Endodermal cell (in vitro differentiated cells): ENCODE results near the gene GOLGA2. TPM values are rescaled to one million over a fixed set of nuclear protein-coding genes. Genes with fewer than 3 reads are reported as not detected.

ENCODE experiments used
- DNase-seq: peaks from one replicate; pipeline ENCODE4 v3.0.0-alpha.2; 2017
- H3K27ac ChIP-seq: 2 replicates; pipeline ENCODE4 v1.5.1; 2013; ENCODE audit warnings: mild to moderate bottlenecking, low read depth, low read length, moderate library complexity
- H3K27me3 ChIP-seq: 2 replicates; pipeline ENCODE4 v1.6.1; 2013; ENCODE audit warnings: mild to moderate bottlenecking, low read length, moderate library complexity; ENCODE audit not compliant: insufficient read depth, control insufficient read depth, poor library complexity, severe bottlenecking
- H3K36me3 ChIP-seq: 2 replicates; pipeline ENCODE4 v1.7.0; 2013; ENCODE audit warnings: mild to moderate bottlenecking, low read length, moderate library complexity; ENCODE audit not compliant: control insufficient read depth, insufficient read depth
- H3K4me1 ChIP-seq: one replicate; pipeline ENCODE4 v1.7.0; 2013; ENCODE audit warnings: low read length; ENCODE audit not compliant: control insufficient read depth, insufficient read depth
- H3K4me3 ChIP-seq: 2 replicates; pipeline ENCODE4 v1.5.1; 2013; ENCODE audit warnings: mild to moderate bottlenecking, low read length, moderate library complexity
- H3K9ac ChIP-seq: 2 replicates; pipeline ENCODE4 v1.6.1; 2013; ENCODE audit warnings: mild to moderate bottlenecking, low read length, moderate library complexity; ENCODE audit not compliant: poor library complexity, severe bottlenecking; ENCODE audit errors: extremely low read depth
- H3K9me3 ChIP-seq: 2 replicates; pipeline ENCODE4 v1.6.1; 2013; ENCODE audit warnings: mild to moderate bottlenecking, low read length, moderate library complexity; ENCODE audit not compliant: control insufficient read depth
- H3K27ac Mint-ChIP-seq: 2 replicates; pipeline ENCODE4 v1.8.0; 2020; ENCODE audit warnings: mixed read lengths
- H3K27me3 Mint-ChIP-seq: 2 replicates; pipeline ENCODE4 v1.8.0; 2021; ENCODE audit warnings: mild to moderate bottlenecking, mixed read lengths; ENCODE audit not compliant: insufficient read depth
- H3K36me3 Mint-ChIP-seq: 2 replicates; pipeline ENCODE4 v1.8.0; 2020; ENCODE audit warnings: low read depth, mixed read lengths
- H3K4me1 Mint-ChIP-seq: 2 replicates; pipeline ENCODE4 v1.8.0; 2020; ENCODE audit warnings: mixed read lengths
- H3K4me3 Mint-ChIP-seq: 2 replicates; pipeline ENCODE4 v1.8.0; 2020; ENCODE audit warnings: mild to moderate bottlenecking, moderate library complexity, mixed read lengths
- H3K9me3 Mint-ChIP-seq: 2 replicates; pipeline ENCODE4 v1.8.0; 2020; ENCODE audit warnings: mild to moderate bottlenecking, mixed read lengths
- WGBS, 2 experiments: methylation state at CpG; one replicate each; pipeline versions ENCODE4 v1.1.5 to v1.1.7; 2013; ENCODE audit warnings: missing lambda C conversion rate in 2 of 2, mixed read lengths in 1 of 2; ENCODE audit not compliant: insufficient coverage in 1 of 2, insufficient read length in 1 of 2; 5-methylcytosine and 5-hydroxymethylcytosine counted together
- total RNA-seq, 2 donors: library from RNA; stranded (reverse); fragmentation: NEBNext Ultra II Directional in 1 of 2; extraction: Animal tissue kit (Norgen Biotek cat#: 25700) in 1 of 2; gene quantifications; 2 replicates in 1 of 2; 3 replicates in 1 of 2; pipeline ENCODE4 v1.2.1, GENCODE V29; 2021
- TF ChIP-seq, protein P1 (sequence below): fragments of 200-600 bp; sonication (generic); conservative IDR thresholded peaks from 2 replicates; pipeline ENCODE4 v1.5.0; 2021; ENCODE audit warnings: antibody characterized with exemption, mild to moderate bottlenecking

Gene GOLGA2
- total RNA-seq, 2 donors from 2014 or later = 91.9 to 101 TPM

GRCh38 chr9:128321879-128322403 is 46.1 kb upstream of the GOLGA2 start:
- peak overlapping the region; percentile 98 for H3K27ac Mint-ChIP-seq
- Histone ChIP-seq H3K9ac (peak overlapping the region; percentile 72), H3K4me3 (peak overlapping the region; percentile 95), H3K27ac (no peak overlapping the region), H3K4me1 (no peaks in the 10 kb centered on the region), H3K27me3 (no peaks in the 10 kb centered on the region), H3K9me3 (no peaks in the 10 kb centered on the region), H3K36me3 (peaks cover 21% of the 10 kb centered on the region)
- TF ChIP-seq, protein P1, sequence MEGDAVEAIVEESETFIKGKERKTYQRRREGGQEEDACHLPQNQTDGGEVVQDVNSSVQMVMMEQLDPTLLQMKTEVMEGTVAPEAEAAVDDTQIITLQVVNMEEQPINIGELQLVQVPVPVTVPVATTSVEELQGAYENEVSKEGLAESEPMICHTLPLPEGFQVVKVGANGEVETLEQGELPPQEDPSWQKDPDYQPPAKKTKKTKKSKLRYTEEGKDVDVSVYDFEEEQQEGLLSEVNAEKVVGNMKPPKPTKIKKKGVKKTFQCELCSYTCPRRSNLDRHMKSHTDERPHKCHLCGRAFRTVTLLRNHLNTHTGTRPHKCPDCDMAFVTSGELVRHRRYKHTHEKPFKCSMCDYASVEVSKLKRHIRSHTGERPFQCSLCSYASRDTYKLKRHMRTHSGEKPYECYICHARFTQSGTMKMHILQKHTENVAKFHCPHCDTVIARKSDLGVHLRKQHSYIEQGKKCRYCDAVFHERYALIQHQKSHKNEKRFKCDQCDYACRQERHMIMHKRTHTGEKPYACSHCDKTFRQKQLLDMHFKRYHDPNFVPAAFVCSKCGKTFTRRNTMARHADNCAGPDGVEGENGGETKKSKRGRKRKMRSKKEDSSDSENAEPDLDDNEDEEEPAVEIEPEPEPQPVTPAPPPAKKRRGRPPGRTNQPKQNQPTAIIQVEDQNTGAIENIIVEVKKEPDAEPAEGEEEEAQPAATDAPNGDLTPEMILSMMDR = no peak
- H3K9me3 Mint-ChIP-seq = no peaks in the 10 kb centered on the region
- 1 to 2% methylated on average over 17 to 21 of the region's 21 CpGs for WGBS, 2 experiments
- DNase-seq = no peak
- peak overlapping the region; percentile 93 for H3K4me3 Mint-ChIP-seq
- peaks cover 5% of the 10 kb centered on the region for H3K4me1 Mint-ChIP-seq
- H3K27me3 Mint-ChIP-seq = no peaks in the 10 kb centered on the region
- peaks cover 26% of the 10 kb centered on the region for H3K36me3 Mint-ChIP-seq

- 86 to 98% methylated on average over 4 of the region's 7 CpGs for WGBS, 2 experiments
- H3K36me3 ChIP-seq = peaks cover 27% of the 10 kb centered on the region
- peaks cover 5% of the 10 kb centered on the region for H3K4me1 Mint-ChIP-seq
- no peak overlapping the region for H3K27ac Mint-ChIP-seq
- no peaks in the 10 kb centered on the region for H3K27me3 Mint-ChIP-seq
- no peaks in the 10 kb centered on the region for H3K4me1 ChIP-seq
- peak overlapping the region; percentile 93 for H3K4me3 Mint-ChIP-seq
- H3K27ac ChIP-seq = no peak overlapping the region
- TF ChIP-seq, protein P1 = no peak
- no peak for DNase-seq
- peak overlapping the region; percentile 95 for H3K4me3 ChIP-seq
- H3K9me3 ChIP-seq = no peaks in the 10 kb centered on the region
- no peaks in the 10 kb centered on the region for H3K27me3 ChIP-seq
- H3K36me3 Mint-ChIP-seq = peaks cover 32% of the 10 kb centered on the region
- H3K9ac ChIP-seq = no peak overlapping the region
- H3K9me3 Mint-ChIP-seq = no peaks in the 10 kb centered on the region
Measured at GRCh38 chr9:128321343-128321742, 45.5 kb upstream of the GOLGA2 start.

GRCh38 chr9:128317629-128318028 is 41.8 kb upstream of the GOLGA2 start:
- no peaks in the 10 kb centered on the region for H3K4me1 ChIP-seq
- TF ChIP-seq, protein P1 = no peak
- Mint-ChIP-seq H3K36me3 (peaks cover 44% of the 10 kb centered on the region), H3K4me1 (no peaks in the 10 kb centered on the region), H3K4me3 (no peak overlapping the region), H3K9me3 (no peaks in the 10 kb centered on the region), H3K27ac (no peak overlapping the region), H3K27me3 (no peaks in the 10 kb centered on the region)
- H3K36me3 ChIP-seq = peaks cover 28% of the 10 kb centered on the region
- H3K9ac ChIP-seq = no peak overlapping the region
- no peak for DNase-seq
- H3K4me3 ChIP-seq = no peak overlapping the region
- no peaks in the 10 kb centered on the region for H3K9me3 ChIP-seq
- no peaks in the 10 kb centered on the region for H3K27me3 ChIP-seq
- WGBS, 2 experiments = 90 to 93% methylated on average over 1 to 2 of the region's 2 CpGs
- no peak overlapping the region for H3K27ac ChIP-seq
